HG02571 (cell line): ENCODE results near the gene RPL36AL.
"Not testable (repeated sequence)": the region's sequence is repeated elsewhere in the genome, so short reads cannot be mapped to it uniquely, and the experiment has no call there.

Experiments
- ATAC-seq: cut with Tn5 transposase; IDR thresholded peaks from one replicate; pipeline ENCODE4 v1.9.1; 2021; ENCODE audit warnings: mild to moderate bottlenecking, moderate library complexity; ENCODE audit not compliant: unreplicated experiment

Gene RPL36AL

DNA sequence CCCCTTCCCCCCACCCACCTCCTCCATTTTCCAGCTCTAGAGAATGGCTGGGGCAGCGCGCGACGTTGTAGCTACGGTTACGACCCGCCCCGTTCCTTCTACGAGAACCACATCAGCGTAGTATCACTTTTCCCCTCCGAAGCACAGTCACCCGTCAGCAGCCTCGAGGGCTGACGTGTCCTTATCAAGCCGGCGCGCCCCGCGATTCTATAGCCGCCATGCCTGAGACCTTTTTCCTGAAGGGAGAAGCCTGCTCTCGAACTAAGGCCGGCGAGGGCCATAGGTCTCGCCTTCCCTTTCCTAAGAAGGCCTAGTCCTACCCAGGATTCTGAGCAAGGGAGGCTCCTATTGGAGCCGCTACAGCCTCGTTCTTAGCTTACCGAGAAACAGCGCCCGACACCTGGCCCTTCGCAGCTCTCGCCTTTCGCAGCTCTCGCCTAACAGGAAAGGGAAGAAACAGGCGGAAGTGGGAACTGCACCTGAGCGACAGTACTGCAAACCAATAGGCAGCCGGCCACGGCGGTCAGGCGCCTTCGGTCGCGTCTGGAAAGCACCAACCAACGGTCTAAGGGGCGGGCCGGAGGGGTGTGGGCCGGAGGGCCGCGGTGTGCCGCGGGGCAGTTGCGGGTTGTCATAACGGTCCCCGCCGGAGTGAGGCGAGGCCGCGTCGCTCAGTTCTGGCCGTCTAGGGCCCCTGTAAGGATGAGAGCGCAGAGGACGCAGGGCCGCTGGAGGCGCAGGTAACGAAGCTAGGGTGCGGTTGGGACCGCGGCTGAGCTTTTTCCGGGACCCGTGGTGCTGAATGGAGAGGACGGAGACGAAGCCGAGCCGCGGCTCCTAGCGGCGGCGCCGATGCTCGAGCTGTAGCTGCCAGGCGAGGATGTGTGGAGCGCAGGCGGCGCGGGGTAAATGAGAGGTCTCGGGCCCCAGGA, at the start of gene RPL36AL, which contains the start of gene MGAT2:
TSS of gene RPL36AL (minus strand) at position 445 of the 932 bp plus-strand sequence. CDS start 1,522 bp downstream, outside the sequence.
TSS of gene MGAT2 (plus strand) at position 618 of the 932 bp plus-strand sequence. CDS start 470 bp downstream, outside the sequence.
- ATAC-seq: peak; percentile 94

DNA sequence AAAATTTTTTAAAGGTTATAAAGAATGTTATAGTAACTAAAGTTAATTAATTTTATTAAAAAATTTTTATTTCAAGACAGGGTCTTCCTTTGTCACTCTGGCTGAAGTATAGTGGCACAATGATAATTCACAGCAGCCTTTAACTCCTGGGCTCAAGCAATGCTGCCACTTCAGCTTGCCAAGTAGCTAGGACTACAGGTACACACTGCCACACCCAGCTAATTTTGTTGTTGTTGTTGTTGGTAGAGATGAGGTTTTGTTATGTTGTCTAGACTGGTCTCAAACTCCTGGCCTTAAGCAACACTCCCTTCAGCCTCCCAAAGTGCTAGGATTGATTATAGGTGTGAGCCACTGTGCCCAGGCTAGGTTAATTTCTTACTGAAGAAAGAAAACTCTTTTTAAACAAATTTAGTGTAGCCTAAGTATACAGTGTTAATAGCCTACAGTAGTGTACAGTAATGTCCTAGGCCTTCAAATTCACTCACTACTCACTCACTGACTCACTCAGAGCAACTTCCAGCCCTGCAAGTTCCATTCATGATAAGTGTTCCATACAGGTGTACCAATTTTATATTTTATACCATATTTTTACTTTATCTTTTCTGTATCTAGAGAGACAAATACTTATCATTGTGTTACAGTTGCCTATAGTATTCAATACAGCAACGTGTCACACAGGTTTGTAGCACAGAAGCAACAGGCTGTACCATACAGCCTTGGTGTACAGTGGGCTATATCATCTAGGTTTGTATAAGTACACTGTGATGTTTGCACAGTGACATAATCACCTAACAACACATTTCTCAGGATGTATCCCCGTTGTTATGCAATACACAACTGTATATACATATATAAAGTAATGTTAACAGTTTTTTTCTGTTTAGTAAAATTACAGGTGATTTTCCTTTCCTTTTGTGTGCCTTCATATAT, 39.4 kb upstream of the RPL36AL start:
- no peak for ATAC-seq

DNA sequence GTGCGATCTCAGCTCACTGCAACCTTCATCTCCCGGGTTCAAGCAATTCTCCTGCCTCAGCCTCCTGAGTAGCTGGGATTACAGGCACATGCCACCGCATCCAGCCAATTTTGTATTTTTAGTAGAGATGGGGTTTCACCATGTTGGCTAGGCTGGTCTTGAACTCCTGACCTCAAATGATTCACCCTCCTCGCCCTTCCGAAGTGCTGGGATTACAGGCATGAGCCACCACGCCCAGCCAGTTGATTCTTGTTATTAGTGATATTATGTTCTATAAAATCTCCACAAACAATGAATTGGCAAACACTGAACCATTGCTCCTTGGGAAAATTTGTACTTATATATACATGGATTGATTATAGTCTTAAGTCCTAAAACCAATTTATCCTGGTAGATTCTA, 37.1 kb upstream of the RPL36AL start:
- not testable (repeated sequence) for ATAC-seq

- ATAC-seq: no peak
Observed at GRCh38 chr14:49654511-49654910, 34.1 kb upstream of the RPL36AL start.

GRCh38 chr14:49653508-49653907, 33.1 kb upstream of the RPL36AL start:
- no peak for ATAC-seq

- ATAC-seq: no peak
Observed at GRCh38 chr14:49642163-49642562, 21.7 kb upstream of the RPL36AL start.

DNA sequence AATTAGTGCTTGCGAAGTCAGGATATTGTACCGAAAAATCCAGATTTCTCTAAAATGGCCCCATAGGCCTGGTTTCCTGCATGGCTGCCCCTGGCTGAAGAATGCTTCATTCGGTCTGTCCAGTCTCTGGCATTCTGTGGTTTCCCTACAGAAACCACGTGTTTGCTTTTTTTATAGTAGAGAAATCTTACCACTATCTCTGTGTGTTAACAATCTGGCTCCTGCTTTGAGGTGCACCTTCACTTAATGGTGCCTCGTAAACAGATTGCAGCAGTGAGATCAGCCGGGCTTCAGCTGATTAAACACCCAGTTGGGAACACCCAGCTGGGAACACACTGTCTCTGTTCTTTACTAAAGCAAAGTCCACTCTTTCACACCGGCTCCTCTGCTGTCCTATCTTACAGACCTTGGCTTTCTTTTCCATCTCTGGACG, 21.3 kb upstream of the RPL36AL start:
- ATAC-seq: no peak

GRCh38 chr14:49640540-49641417, 20.4 kb upstream of the RPL36AL start:
- no peak for ATAC-seq

- no peak for ATAC-seq
Observed at GRCh38 chr14:49637534-49638078, 17.2 kb upstream of the RPL36AL start.

GRCh38 chr14:49636866-49637265, 16.4 kb upstream of the RPL36AL start:
- ATAC-seq: no peak

- peak; percentile 32 for ATAC-seq
Observed at GRCh38 chr14:49634547-49635334, 14.3 kb upstream of the RPL36AL start, which contains the start of gene DNAAF2. Gene DNAAF2, minus strand, starts transcription at chr14:49635244. Its CDS starts 95 bp downstream, at chr14:49635149.

DNA sequence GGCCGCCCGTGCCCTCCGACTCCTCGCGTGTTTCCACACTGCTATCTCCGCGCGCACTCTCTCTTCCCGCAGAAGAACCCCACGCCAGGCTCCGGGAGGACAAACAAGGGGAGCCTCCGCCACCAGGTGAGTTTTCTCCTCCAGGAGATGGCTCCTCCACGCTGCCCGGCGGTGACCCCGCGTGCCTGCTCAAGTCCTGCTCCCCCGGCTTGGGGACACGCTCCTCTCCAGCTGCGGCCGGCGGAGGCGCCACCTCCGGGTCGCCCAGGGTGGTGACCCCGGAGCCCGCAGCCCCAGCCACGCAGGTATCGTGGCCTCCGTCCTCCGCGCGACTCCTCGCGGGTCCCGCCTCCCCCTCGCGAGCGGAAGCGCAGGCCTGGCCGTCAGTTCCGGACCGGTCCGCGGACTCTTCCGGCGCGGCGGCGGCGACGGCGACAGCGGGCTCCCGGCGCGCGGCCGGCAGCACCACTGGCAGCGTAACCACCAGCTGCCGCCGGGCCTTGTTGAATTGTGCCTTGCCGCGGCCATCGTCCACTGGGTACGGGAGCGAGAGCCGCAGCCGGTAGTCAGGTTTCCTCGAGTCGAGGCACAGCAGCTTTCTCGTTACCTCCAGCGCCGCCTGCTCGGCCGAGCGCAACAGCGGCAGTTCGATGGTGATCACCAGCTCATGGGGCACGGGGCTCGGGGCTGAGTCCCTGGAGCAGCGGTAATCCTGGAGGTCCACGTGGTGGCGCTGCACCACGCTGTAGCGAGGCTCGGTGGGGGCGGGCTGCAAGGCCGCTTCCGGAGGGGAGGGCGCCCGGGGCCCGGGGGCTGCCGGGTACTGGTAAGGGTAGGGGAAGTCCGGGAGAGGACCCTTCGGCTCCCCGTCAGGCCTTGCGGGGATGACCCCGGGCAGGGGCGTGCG, 13.5 kb upstream of the RPL36AL start:
- peak; percentile 73 for ATAC-seq

GRCh38 chr14:49623941-49624839, 3.8 kb upstream of the RPL36AL start:
- no peak for ATAC-seq

GRCh38 chr14:49623387-49623786, 3.0 kb upstream of the RPL36AL start:
- no peak for ATAC-seq

DNA sequence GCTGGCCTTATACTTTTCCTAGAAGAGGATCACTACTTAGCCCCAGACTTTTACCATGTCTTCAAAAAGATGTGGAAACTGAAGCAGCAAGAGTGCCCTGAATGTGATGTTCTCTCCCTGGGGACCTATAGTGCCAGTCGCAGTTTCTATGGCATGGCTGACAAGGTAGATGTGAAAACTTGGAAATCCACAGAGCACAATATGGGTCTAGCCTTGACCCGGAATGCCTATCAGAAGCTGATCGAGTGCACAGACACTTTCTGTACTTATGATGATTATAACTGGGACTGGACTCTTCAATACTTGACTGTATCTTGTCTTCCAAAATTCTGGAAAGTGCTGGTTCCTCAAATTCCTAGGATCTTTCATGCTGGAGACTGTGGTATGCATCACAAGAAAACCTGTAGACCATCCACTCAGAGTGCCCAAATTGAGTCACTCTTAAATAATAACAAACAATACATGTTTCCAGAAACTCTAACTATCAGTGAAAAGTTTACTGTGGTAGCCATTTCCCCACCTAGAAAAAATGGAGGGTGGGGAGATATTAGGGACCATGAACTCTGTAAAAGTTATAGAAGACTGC, 1.7 kb upstream of the RPL36AL start:
- no peak for ATAC-seq

- peak; percentile 28 for ATAC-seq
Observed at GRCh38 chr14:49621114-49621881, 872 bp upstream of the RPL36AL start.
